ENCODE measurements around the gene UHRF2.
"Not testable (repeated sequence)": the region's sequence is repeated elsewhere in the genome, so short reads cannot be mapped to it uniquely, and the experiment has no call there.

UHRF2 gene

GRCh38 chr9:6484210-6484609, 71.2 kb downstream of the UHRF2 start:
- DNase-seq (ENCODE audit: extremely low read depth in 1 of 2, low read depth in 1 of 2): no peak

- DNase-seq (ENCODE audit: extremely low read depth in 1 of 2, low read depth in 1 of 2): no peak
Measured at GRCh38 chr9:6488395-6488794, 75.4 kb downstream of the UHRF2 start.

- DNase-seq (ENCODE audit: extremely low read depth in 1 of 2, low read depth in 1 of 2): no peak
Measured at GRCh38 chr9:6489099-6489498, 76.1 kb downstream of the UHRF2 start.

- DNase-seq (ENCODE audit: extremely low read depth in 1 of 2, low read depth in 1 of 2): no peak
Measured at GRCh38 chr9:6490863-6491262, 77.9 kb downstream of the UHRF2 start.

GRCh38 chr9:6495466-6495865, 82.5 kb downstream of the UHRF2 start:
- DNase-seq (ENCODE audit: extremely low read depth in 1 of 2, low read depth in 1 of 2): no peak

GRCh38 chr9:6498982-6499381, 86.0 kb downstream of the UHRF2 start:
- DNase-seq (ENCODE audit: extremely low read depth in 1 of 2, low read depth in 1 of 2): no peak

GRCh38 chr9:6501526-6502210, 88.7 kb downstream of the UHRF2 start:
- no peak for DNase-seq (ENCODE audit: extremely low read depth in 1 of 2, low read depth in 1 of 2)

- no peak for DNase-seq (ENCODE audit: extremely low read depth in 1 of 2, low read depth in 1 of 2)
Measured at GRCh38 chr9:6502399-6502798, 89.4 kb downstream of the UHRF2 start.

- DNase-seq (ENCODE audit: extremely low read depth in 1 of 2, low read depth in 1 of 2): no peak
Measured at GRCh38 chr9:6506571-6506970, 93.6 kb downstream of the UHRF2 start.

- no peak for DNase-seq (ENCODE audit: extremely low read depth in 1 of 2, low read depth in 1 of 2)
Measured at GRCh38 chr9:6512085-6512657, 99.2 kb downstream of the UHRF2 start.

GRCh38 chr9:6522263-6522662, 109.3 kb downstream of the UHRF2 start:
- DNase-seq (ENCODE audit: extremely low read depth in 1 of 2, low read depth in 1 of 2): no peak

- DNase-seq (ENCODE audit: extremely low read depth in 1 of 2, low read depth in 1 of 2): no peak
Measured at GRCh38 chr9:6525326-6526045, 112.5 kb downstream of the UHRF2 start.

GRCh38 chr9:6535594-6535993, 122.6 kb downstream of the UHRF2 start:
- no peak for DNase-seq (ENCODE audit: extremely low read depth in 1 of 2, low read depth in 1 of 2)

GRCh38 chr9:6538666-6539071, 125.7 kb downstream of the UHRF2 start:
- DNase-seq (ENCODE audit: extremely low read depth in 1 of 2, low read depth in 1 of 2): no peak

- DNase-seq (ENCODE audit: extremely low read depth in 1 of 2, low read depth in 1 of 2): not testable (repeated sequence)
Measured at GRCh38 chr9:6542617-6543016, 129.6 kb downstream of the UHRF2 start.

- no peak for DNase-seq (ENCODE audit: extremely low read depth in 1 of 2, low read depth in 1 of 2)
Measured at GRCh38 chr9:6543204-6543603, 130.2 kb downstream of the UHRF2 start.

- DNase-seq (ENCODE audit: extremely low read depth in 1 of 2, low read depth in 1 of 2): no peak
Measured at GRCh38 chr9:6545017-6545691, 132.2 kb downstream of the UHRF2 start.

GRCh38 chr9:6549106-6549800, 136.3 kb downstream of the UHRF2 start:
- DNase-seq (ENCODE audit: extremely low read depth in 1 of 2, low read depth in 1 of 2): no peak

GRCh38 chr9:6551136-6551535, 138.1 kb downstream of the UHRF2 start:
- no peak for DNase-seq (ENCODE audit: extremely low read depth in 1 of 2, low read depth in 1 of 2)

- no peak for DNase-seq (ENCODE audit: extremely low read depth in 1 of 2, low read depth in 1 of 2)
Measured at GRCh38 chr9:6552033-6552432, 139.0 kb downstream of the UHRF2 start.

GRCh38 chr9:6552498-6553121, 139.6 kb downstream of the UHRF2 start:
- DNase-seq (ENCODE audit: extremely low read depth in 1 of 2, low read depth in 1 of 2): no peak

Data from stimulated activated CD8-positive, alpha-beta memory T cell treated with anti-CD3 and anti-CD28 coated beads, Interleukin-7, amount 100 ng/mL, for 48 hours (primary cell).